ENCODE measurements around the gene PERM1.

The PERM1 gene

GRCh38 chr1:1021920-1022259, 40.0 kb upstream of the PERM1 start:
- H3K27ac ChIP-seq (ENCODE audit: low read depth, low read length) = no peak overlapping the region
- no peaks in the 10 kb centered on the region for H4K20me1 ChIP-seq (ENCODE audit: low read depth, low read length)
- no peak overlapping the region for H3K9ac ChIP-seq (ENCODE audit: low read length)
- H3K27me3 ChIP-seq (ENCODE audit: low read length) = no peaks in the 10 kb centered on the region
- H3F3A ChIP-seq (ENCODE audit: insufficient read depth) = no peaks in the 10 kb centered on the region
- no peaks in the 10 kb centered on the region for H3K36me3 ChIP-seq (ENCODE audit: low read length)
- H3K9me3 ChIP-seq (ENCODE audit: insufficient read depth, low read length) = no peaks in the 10 kb centered on the region
- TF ChIP-seq CTCF (IDR thresholded peaks at IDR 0.05; ENCODE audit: insufficient read depth, low read length, poor library complexity, severe bottlenecking) (no peak), EZH2phosphoT487 (conservative IDR thresholded peaks at IDR 0.05; ENCODE audit: low read length) (no peak)
- no peaks in the 10 kb centered on the region for H3K9me2 ChIP-seq (replicated peaks; ENCODE audit: insufficient read depth, low read length)
- H3K4me2 ChIP-seq (ENCODE audit: low read depth, low read length, poor library complexity, severe bottlenecking) = no peak overlapping the region
- H2AFZ ChIP-seq (ENCODE audit: low read depth, low read length, severe bottlenecking) = no peak overlapping the region
- H3K79me2 ChIP-seq (ENCODE audit: insufficient read depth, low read length) = no peaks in the 10 kb centered on the region
- H3K4me3 ChIP-seq (ENCODE audit: insufficient read depth, low read length, poor library complexity, severe bottlenecking) = no peak overlapping the region

DNA sequence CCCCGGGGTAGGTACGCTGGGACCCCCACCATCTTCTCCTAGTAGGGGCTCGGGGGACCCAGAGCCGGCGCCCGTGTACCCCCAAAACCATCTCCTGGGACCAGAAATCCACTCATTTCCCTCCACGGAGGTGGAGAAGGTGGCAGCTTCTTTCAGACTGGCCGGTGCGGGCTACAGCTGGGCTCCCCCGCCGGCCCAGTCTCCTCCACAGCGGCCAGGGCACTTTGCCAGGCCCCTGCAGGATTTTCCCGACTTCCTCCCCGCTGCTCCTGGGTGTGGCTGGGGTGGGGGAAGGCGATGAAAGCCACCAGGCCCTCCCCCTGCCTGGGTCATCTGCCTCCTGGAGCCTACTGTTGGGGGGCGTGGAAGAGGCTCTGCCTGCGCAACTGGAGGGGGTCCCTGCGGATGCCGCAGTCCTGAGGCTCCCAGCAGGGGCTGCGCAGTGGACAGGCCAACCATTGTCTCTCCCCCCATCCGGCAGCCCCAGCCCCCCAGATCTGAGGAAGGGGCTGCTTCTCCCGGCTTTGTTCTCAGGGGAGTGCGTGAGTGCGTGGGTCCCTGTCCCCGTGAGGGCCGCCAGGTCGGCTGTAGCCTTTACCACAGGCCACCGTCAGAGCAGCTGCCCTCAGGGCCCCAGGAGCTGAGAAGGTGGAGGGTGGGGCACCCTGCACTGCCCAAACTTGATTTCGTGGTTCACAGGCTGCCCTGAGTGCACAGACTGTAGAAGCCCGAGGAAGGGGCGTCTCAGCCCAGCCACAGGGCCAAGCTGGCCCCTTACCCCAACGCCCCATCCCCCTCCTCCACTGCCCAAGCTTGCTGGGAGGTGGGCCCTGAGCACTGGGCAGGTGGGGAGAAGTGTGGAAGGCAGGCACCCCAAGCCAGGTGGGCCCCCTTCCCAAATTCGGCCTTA, 39.4 kb upstream of the PERM1 start:
- no peak for TF ChIP-seq CTCF (IDR thresholded peaks at IDR 0.05; ENCODE audit: insufficient read depth, low read length, poor library complexity, severe bottlenecking)
- TF ChIP-seq EZH2phosphoT487 (conservative IDR thresholded peaks at IDR 0.05; ENCODE audit: low read length) = no peak
- no peak overlapping the region for H3K4me3 ChIP-seq (ENCODE audit: insufficient read depth, low read length, poor library complexity, severe bottlenecking)
- H3K9ac ChIP-seq (ENCODE audit: low read length) = no peak overlapping the region

GRCh38 chr1:1020415-1021009, 38.6 kb upstream of the PERM1 start:
- Histone ChIP-seq H3K79me2 (ENCODE audit: insufficient read depth, low read length) (no peaks in the 10 kb centered on the region), H3K4me2 (ENCODE audit: low read depth, low read length, poor library complexity, severe bottlenecking) (no peak overlapping the region), H3F3A (ENCODE audit: insufficient read depth) (no peaks in the 10 kb centered on the region), H3K9me3 (ENCODE audit: insufficient read depth, low read length) (no peaks in the 10 kb centered on the region), H3K9me2 (replicated peaks; ENCODE audit: insufficient read depth, low read length) (no peaks in the 10 kb centered on the region), H3K27me3 (ENCODE audit: low read length) (no peaks in the 10 kb centered on the region), H3K4me3 (ENCODE audit: insufficient read depth, low read length, poor library complexity, severe bottlenecking) (no peak overlapping the region), H2AFZ (ENCODE audit: low read depth, low read length, severe bottlenecking) (no peak overlapping the region), H3K9ac (ENCODE audit: low read length) (no peak overlapping the region), H4K20me1 (ENCODE audit: low read depth, low read length) (no peaks in the 10 kb centered on the region), H3K36me3 (ENCODE audit: low read length) (no peaks in the 10 kb centered on the region), H3K27ac (ENCODE audit: low read depth, low read length) (no peak overlapping the region)
- TF ChIP-seq CTCF (IDR thresholded peaks at IDR 0.05; ENCODE audit: insufficient read depth, low read length, poor library complexity, severe bottlenecking) (no peak), EZH2phosphoT487 (conservative IDR thresholded peaks at IDR 0.05; ENCODE audit: low read length) (no peak)

More for the DNA sequence above, 39.4 kb upstream of the PERM1 start:
- no peak overlapping the region for H2AFZ ChIP-seq (ENCODE audit: low read depth, low read length, severe bottlenecking)
- no peaks in the 10 kb centered on the region for H3K36me3 ChIP-seq (ENCODE audit: low read length)
- no peaks in the 10 kb centered on the region for H3K79me2 ChIP-seq (ENCODE audit: insufficient read depth, low read length)
- H3K9me2 ChIP-seq (replicated peaks; ENCODE audit: insufficient read depth, low read length) = no peaks in the 10 kb centered on the region
- H4K20me1 ChIP-seq (ENCODE audit: low read depth, low read length) = no peaks in the 10 kb centered on the region
- no peaks in the 10 kb centered on the region for H3K9me3 ChIP-seq (ENCODE audit: insufficient read depth, low read length)
- no peaks in the 10 kb centered on the region for H3K27me3 ChIP-seq (ENCODE audit: low read length)
- H3K4me2 ChIP-seq (ENCODE audit: low read depth, low read length, poor library complexity, severe bottlenecking) = no peak overlapping the region
- H3F3A ChIP-seq (ENCODE audit: insufficient read depth) = no peaks in the 10 kb centered on the region
- no peak overlapping the region for H3K27ac ChIP-seq (ENCODE audit: low read depth, low read length)

All from SU-DHL-6 (cell line).